Astrocyte (in vitro differentiated cells and primary cell): Measurements from ENCODE around the gene SRGAP1.

ENCODE experiments used
- EZH2 ChIP-seq: IDR thresholded peaks from 2 replicates; pipeline ENCODE4 v1.6.1; 2012; ENCODE audit warnings: mild to moderate bottlenecking, low read length, inconsistent platforms; ENCODE audit not compliant: insufficient read depth
- TF ChIP-seq, protein P1 (sequence below): IDR thresholded peaks from 2 replicates; pipeline ENCODE4 v1.5.1; 2011; ENCODE audit warnings: low read depth, mild to moderate bottlenecking, inconsistent platforms, low read length, moderate library complexity; ENCODE audit not compliant: insufficient read depth

DNA sequence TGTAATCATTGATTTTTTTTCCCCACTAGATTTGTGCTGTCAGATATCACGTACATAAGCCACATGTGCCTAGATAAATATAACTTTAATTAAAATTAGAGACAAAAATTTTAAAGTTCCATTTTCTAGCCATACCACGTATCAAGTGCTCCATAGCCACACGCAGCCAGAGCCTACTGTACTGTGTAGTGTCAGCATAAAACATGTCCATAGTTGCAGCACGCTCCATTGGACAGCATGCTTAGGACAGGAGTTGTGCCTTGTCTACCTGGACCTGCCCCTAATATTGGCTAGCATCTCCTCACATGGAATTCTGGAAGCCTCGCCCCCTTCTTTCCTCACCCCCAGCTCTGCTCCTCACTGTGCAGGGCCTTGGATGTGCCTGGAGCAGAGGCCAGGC is 116.5 kb downstream of the SRGAP1 start:
- no peak for TF ChIP-seq EZH2
- TF ChIP-seq, protein P1, sequence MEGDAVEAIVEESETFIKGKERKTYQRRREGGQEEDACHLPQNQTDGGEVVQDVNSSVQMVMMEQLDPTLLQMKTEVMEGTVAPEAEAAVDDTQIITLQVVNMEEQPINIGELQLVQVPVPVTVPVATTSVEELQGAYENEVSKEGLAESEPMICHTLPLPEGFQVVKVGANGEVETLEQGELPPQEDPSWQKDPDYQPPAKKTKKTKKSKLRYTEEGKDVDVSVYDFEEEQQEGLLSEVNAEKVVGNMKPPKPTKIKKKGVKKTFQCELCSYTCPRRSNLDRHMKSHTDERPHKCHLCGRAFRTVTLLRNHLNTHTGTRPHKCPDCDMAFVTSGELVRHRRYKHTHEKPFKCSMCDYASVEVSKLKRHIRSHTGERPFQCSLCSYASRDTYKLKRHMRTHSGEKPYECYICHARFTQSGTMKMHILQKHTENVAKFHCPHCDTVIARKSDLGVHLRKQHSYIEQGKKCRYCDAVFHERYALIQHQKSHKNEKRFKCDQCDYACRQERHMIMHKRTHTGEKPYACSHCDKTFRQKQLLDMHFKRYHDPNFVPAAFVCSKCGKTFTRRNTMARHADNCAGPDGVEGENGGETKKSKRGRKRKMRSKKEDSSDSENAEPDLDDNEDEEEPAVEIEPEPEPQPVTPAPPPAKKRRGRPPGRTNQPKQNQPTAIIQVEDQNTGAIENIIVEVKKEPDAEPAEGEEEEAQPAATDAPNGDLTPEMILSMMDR = no peak
